ENCODE results near the gene IGF1. TPM values are rescaled to one million over a fixed set of nuclear protein-coding genes. Genes with fewer than 3 reads are reported as not detected.

Gene IGF1
- total and polyA plus RNA-seq, 10 of the 15 experiments (the other 5 are each of a cell fraction or from before 2014, with no cell fraction given), result 2.4 to 9.2 (median 3.5) TPM

GRCh38 chr12:102396276-102396675 is 84.1 kb downstream of the IGF1 start:
- ChIA-PET CTCF (interaction anchor here (0.6 to 1.0 kb wide), 3 partner anchors 88 to 348 kb away, joined by 3 read pairs; no protein-coding TSS in a partner anchor), SMC1A (ENCODE audit: uncharacterized antibody, unreplicated experiment) (interaction anchor here (0.8 kb wide), 1 partner anchor 126 kb away, joined by 3 read pairs; no protein-coding TSS in a partner anchor), POLR2A (no interaction called here), RAD21 (ENCODE audit: unreplicated experiment) (no interaction called here)
- Histone ChIP-seq H3K36me3 (ENCODE audit: control insufficient read depth in 2 of 2, insufficient read depth in 2 of 2, low read length in 1 of 2) (no peaks in the 10 kb centered on the region), H2AFZ (ENCODE audit: control insufficient read depth, low read depth, low read length) (no peak overlapping the region), H3K27ac (ENCODE audit: control insufficient read depth, insufficient read depth) (no peak overlapping the region), H3K4me2 (ENCODE audit: control insufficient read depth, insufficient read depth) (no peak overlapping the region), H3K27me3 (replicated peaks in 1 of 2; ENCODE audit: control insufficient read depth in 2 of 2, insufficient read depth in 2 of 2, low read length in 1 of 2) (no peaks in the 10 kb centered on the region), H3K9me3 (replicated peaks; ENCODE audit: control insufficient read depth, insufficient read depth, low read length) (no peaks in the 10 kb centered on the region), H4K20me1 (ENCODE audit: control insufficient read depth, insufficient read depth) (no peaks in the 10 kb centered on the region), H3K4me3 (no peak overlapping the region), H3K4me1 (ENCODE audit: control insufficient read depth, insufficient read depth, low read length) (no peaks in the 10 kb centered on the region), H3K9ac (ENCODE audit: control insufficient read depth, insufficient read depth, low read length) (no peak overlapping the region), H3K79me2 (ENCODE audit: control insufficient read depth, insufficient read depth, low read length) (no peaks in the 10 kb centered on the region)
- TF ChIP-seq LARP7 (IDR thresholded peaks at IDR 0.05) (no peak), CEBPZ (IDR thresholded peaks at IDR 0.05; ENCODE audit: low read depth, low read length) (no peak), SPI1 (IDR thresholded peaks at IDR 0.05; ENCODE audit: borderline replicate concordance, insufficient read depth, low read depth, low read length) (no peak), TARDBP (IDR thresholded peaks at IDR 0.05; ENCODE audit: borderline replicate concordance) (no peak), TCF12 (IDR thresholded peaks at IDR 0.05; ENCODE audit: low read depth, low read length) (no peak), CBX5 (IDR thresholded peaks at IDR 0.05; ENCODE audit: low read depth) (no peak), SMC3 (IDR thresholded peaks at IDR 0.05; ENCODE audit: borderline replicate concordance, low read length) (no peak), YY1 (IDR thresholded peaks at IDR 0.05; ENCODE audit: low read depth, low read length) (no peak), MXI1 (IDR thresholded peaks at IDR 0.05; ENCODE audit: low read depth, low read length) (no peak), HDAC6 (IDR thresholded peaks at IDR 0.05; ENCODE audit: unreplicated experiment) (no peak), ZNF592 (IDR thresholded peaks at IDR 0.05) (no peak), JUND (IDR thresholded peaks at IDR 0.05; ENCODE audit: low read depth, low read length) (no peak)
- BruUV-seq (replicated peaks), result no TSS peak
- intact Hi-C loops (cut with micrococcal nuclease; ENCODE audit: unreplicated experiment), result no loop called here
- in situ Hi-C loops (cut with MboI), result no loop called here
- FAIRE-seq, result no peak
- no peak for DNase-seq (ENCODE audit: low read depth, low spot score)
- no peak for ATAC-seq
- 94% methylated on average over 2 of the region's 2 CpGs for WGBS (ENCODE audit: insufficient coverage, insufficient replicate concordance, low lambda C conversion rate, missing lambda C conversion rate)
